ENCODE measurements around the gene SLC17A5.
"Not testable (repeated sequence)": the region's sequence is repeated elsewhere in the genome, so short reads cannot be mapped to it uniquely, and the experiment has no call there.

SLC17A5 gene

DNA sequence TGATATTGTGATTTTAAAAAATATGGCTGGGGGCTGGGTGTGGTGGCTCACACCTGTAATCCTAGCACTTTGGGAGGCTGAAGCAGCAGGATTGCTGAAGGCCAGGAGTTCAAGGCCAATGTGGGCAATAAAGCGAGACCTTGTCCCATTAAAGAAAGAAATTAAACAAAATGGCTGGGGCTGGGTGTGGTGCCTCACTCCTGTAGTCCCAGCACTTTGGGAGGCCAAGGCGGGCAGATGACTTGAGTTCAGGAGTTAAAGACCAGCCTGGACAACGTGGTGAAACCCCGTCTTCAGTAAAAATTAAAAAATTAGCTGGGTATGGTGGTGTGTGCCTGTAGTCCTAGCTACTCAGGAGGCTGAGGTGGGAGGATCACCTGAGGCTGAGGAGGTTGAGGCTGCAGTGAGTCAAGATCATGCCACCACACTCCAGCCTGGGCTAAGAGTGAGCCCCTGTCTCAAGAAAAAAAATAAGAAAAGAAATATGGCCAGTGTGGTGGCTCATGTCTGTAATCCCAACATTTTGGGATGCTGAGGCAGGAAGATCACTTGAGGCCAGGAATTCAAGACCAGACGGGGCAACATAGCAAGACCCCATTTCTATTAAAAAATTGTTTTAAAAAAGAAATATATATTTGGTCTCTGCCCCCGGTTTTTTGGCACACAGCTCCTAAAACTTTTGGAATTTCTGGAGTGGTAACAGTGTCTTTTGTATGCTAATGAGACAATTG is 39.8 kb downstream of the SLC17A5 start:
- no peak for FAIRE-seq

GRCh38 chr6:73612611-73613010 is 41.2 kb downstream of the SLC17A5 start:
- FAIRE-seq: no peak

GRCh38 chr6:73610444-73611275 is 43.1 kb downstream of the SLC17A5 start:
- peak; percentile 97 for FAIRE-seq

DNA sequence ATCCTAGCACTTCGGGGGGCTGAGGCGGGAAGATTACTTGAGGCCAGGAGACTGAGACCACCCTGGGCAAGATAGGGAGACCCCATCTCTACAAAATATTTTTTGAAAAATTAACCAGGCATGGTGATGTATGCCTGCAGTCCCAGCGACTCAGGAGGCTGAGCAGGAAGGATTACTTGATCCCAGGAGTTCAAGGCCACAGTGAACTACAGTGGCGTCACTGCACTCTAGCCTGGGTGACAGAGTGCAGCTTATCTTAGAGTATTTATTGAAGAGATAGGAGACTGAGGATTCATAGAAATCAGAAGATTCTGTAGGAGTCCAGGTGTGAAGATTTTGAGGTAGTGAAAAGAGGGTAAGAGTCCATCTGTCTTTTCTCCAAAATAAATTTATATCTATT is 45.0 kb downstream of the SLC17A5 start:
- FAIRE-seq: no peak

DNA sequence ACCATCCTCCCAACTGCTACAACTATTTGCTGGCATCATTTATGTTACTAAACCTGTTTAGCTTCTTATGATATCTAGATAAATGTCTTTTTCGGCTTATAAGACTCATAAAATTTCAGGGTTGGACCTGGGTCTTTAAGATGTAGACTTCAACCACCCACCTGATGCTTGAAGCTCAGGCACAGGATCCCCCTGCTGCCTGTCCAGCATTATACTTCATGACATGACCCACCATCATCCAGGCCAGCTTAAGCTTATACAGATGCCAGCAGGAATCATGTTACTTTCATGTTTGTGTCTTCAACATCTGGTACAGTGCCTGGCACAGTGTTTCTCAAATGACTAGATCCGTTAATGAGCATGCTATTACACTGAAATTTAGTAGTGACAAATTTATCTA is 47.4 kb downstream of the SLC17A5 start:
- FAIRE-seq: no peak

DNA sequence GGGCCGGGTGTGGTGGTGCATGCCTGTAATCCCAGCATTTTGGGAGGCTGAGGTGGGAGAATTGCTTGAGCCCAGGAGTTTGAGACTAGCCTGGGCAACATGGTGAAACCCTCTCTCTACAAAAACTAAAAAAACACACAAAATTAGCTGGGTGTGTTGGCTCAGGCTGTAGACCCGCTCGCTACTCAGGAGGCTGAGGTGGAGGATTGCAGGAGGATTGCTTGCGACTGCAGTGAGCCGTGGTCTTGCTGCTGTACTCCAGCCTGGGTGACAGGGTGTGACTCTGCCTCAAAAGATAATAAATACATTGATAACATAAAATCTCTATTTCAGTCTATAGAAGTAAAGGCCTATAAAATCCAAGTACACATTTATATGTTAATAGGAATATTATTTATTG is 49.3 kb downstream of the SLC17A5 start:
- FAIRE-seq: no peak

GRCh38 chr6:73604020-73604419 is 49.8 kb downstream of the SLC17A5 start:
- no peak for FAIRE-seq

DNA sequence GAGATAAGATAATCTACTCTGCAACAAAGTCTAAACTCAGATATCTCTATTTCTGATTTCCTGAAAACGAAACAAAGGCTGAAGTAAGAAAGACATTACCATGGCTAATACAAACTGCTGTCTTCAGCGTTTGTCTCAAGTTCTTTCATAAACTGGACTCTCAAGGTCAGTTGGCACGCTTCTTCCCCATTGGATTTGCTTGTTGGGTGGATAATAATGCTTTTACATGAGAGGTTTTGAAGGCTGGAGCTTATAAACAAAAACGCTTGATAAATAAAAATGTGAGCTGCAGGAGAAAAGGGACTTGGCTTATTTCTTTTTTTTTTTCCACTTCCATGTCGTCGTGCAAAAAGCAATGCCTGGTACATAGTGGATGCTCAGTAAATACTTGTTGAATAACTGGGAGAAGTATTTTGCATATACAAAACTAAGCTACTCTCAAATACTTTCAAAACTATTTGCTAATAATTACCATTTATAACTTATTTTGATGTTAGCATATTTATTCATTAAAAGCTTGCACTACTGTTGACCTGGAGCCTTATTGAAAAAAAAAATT is 67.3 kb downstream of the SLC17A5 start:
- no peak for FAIRE-seq

- no peak for FAIRE-seq
Observed at GRCh38 chr6:73585566-73586415, 68.0 kb downstream of the SLC17A5 start.

DNA sequence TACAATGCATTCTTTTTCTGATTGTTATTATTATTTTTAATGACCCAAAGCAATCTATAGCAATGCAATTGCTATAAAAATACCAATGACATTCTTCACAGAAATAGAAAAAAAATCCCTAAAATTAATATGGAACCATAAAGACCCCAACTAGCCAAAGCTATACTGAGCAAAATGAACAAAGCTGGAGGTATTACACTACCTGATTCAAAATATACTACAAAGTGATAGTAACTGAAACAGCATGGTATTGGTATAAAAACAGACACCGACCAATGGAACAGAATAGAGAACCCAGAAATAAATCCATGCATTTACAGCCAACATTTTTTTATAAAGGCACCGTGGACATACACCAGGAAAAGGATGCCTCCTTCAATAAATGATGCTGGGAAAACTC is 72.5 kb downstream of the SLC17A5 start:
- FAIRE-seq: no peak

- FAIRE-seq: no peak
Observed at GRCh38 chr6:73580247-73581149, 73.3 kb downstream of the SLC17A5 start.

- FAIRE-seq: no peak
Observed at GRCh38 chr6:73579851-73580246, 73.9 kb downstream of the SLC17A5 start.

DNA sequence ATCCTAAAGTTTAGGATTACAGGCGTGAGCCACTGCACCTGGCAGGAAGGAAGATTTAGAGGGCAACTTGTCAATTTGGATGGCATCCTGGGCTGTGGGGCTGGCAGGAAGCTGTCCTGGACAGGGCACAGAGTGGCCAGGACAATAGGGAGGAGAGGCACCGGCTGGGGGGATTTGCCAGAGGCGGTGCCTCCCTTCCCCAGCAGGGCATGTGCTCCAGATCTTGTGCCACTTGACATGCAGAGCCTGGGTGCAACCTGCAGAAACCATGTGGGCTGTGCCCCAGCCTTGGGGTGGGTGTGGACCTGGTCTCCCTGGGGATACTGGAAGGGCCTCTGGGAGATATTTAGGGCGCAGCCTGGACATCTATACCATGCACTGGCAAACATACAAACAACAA is 74.4 kb downstream of the SLC17A5 start:
- FAIRE-seq: no peak

GRCh38 chr6:73577676-73578075 is 76.1 kb downstream of the SLC17A5 start:
- FAIRE-seq: no peak

- not testable (repeated sequence) for FAIRE-seq
Observed at GRCh38 chr6:73572531-73572930, 81.3 kb downstream of the SLC17A5 start.

- FAIRE-seq: not testable (repeated sequence)
Observed at GRCh38 chr6:73571218-73572181, 82.3 kb downstream of the SLC17A5 start.

DNA sequence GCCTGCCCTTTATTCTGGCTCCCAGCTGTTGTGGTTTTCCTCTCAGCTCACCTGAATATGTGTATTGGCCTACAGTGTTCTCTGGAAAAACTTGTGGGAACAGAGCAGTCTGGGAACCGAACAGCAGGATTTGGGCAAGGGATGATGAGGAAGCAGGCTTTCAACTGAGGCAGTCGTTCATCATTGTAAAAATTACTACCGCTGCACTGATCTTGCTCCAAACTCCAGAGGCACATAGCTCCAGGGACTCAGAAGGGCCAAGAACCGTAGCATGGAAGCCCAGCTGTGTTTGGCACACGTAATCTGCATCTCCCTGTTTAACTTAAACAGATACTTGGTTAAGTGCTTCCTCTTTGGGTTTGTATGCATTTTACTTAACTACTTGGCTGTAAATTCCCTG is 84.7 kb downstream of the SLC17A5 start:
- no peak for FAIRE-seq

GRCh38 chr6:73566954-73567591 is 86.7 kb downstream of the SLC17A5 start:
- FAIRE-seq: no peak

DNA sequence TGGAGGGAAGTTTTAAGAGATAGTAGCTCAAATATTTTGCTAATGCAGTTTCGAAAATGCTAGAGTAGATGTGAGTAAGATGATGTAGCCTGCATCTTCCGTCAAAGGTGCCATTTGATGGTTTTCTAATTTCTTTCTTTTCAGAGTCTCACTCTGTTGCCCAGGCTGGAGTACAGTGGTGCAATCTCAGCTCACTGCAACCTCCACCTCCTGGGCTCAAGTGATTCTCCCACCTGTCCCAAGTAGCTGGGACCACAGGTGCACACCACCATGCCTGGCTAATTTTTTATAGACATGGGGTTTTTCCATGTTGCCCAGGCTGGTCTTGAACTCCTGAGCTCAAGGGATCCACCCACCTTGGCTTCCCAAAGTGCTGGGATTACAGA is 87.3 kb downstream of the SLC17A5 start:
- not testable (repeated sequence) for FAIRE-seq

All from islet of Langerhans (tissue), 1 donor.